DMS79 (cell line): Measurements from ENCODE around the gene DEFB127.
"Not testable (repeated sequence)": the region's sequence is repeated elsewhere in the genome, so short reads cannot be mapped to it uniquely, and the experiment has no call there.

Experiments used
- DNase-seq: peaks from one replicate; lab custom pipeline; 2025; lab: John Stamatoyannopoulos, UW

The DEFB127 gene

DNA sequence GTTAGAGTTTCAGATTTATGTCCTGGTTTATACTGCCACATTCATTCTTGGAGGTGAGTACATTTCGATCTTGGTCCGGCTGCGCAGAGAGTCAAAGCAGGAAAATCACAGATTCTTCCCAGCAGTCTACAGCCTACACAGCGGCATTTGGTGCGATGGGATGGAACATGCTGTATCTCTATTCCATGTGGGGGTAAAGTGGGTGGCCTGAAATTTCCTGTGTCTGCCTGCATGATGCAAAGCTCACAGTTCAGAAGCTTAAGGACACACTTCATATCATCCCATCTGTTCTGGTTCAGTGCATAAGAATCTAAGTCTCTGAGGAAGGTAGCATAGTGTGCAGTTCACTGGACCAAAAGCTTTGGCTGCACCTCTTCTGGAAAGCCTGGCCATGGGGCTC lies at the start of gene DEFB127:
Gene DEFB127, plus strand, starts transcription at position 301 of the 400 bp plus-strand sequence. Its CDS starts 91 bp downstream, at position 392.
- no peak for DNase-seq

DNA sequence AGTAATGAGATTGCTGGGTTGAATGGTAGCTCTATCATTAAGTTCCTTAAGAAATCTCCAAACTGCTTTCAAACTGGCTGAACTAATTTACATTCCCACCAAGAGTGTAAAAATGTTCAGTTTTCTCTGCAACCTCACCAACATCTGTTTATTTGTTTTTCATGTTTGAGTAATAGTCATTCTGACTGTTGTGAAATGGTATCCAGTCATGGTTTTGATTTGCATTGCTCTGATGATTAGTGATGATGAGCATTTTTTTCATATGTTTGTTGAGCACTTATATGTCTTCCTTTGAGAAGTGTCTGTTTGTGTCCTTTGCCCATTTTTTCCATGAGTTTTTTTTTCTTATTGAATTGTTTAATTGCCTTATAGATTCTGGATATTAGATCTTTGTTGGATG lies 44.9 kb upstream of the DEFB127 start:
- no peak for DNase-seq

- no peak for DNase-seq
Observed at GRCh38 chr20:117518-117917, 39.7 kb upstream of the DEFB127 start.

DNA sequence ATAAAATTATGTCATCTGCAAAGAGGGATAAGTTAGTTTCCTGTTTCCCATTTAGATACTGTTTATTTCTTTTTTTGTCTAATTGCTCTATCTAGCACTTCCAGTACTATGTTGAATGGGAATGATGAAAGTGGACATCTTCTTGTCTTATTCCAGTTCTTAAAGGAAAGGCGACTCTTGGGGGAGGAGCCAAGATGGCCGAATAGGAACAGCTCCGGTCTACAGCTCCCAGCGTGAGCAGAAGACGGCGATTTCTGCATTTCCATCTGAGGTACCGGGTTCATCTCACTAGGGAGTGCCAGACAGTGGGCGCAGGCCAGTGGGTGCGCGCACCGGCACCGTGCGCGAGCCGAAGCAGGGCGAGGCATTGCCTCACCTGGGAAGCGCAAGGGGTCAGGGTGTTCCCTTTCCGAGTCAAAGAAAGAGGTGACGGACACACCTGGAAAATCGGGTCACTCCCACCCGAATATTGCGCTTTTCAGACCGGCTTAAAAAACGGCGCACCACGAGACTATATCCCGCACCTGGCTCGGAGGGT lies 27.4 kb upstream of the DEFB127 start:
- DNase-seq, result not testable (repeated sequence)

DNA sequence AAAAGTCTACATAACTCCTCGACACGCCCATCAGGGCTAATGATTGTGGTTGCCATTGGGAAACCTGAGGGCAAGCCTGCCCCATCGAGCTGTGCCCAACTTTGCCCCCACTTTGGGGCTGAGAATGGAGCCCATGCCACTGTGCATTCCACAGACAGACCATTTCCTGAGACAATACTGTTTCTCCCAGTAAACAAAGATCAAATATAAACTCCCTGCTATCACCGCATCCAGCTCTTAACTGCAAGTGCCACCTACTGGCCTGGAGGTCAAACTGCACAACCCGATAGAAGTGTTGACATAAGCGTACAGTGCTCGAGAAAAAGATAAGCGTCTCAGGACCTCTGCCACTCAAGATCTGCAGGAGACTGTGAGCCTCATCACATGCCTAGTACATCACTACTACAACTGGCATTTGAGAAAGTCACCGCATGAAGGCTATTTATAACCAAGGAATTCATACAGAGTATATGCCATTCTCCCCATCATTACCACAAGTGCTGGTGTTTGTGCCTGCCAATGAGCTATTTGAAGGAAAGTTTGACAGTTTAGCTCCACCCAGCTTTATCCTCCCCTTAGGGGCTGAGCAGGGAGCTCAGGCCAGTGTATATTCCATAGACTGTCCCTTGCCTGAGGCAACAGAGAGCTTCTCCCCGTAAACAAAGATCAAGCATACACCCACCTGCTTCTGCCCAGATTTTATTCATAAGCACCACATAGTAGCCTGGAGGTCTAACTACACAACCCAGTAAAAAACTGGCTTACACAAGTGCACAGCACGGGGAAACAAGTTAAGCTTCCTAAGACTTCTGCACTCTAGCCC lies 19.4 kb upstream of the DEFB127 start:
- no peak for DNase-seq

DNA sequence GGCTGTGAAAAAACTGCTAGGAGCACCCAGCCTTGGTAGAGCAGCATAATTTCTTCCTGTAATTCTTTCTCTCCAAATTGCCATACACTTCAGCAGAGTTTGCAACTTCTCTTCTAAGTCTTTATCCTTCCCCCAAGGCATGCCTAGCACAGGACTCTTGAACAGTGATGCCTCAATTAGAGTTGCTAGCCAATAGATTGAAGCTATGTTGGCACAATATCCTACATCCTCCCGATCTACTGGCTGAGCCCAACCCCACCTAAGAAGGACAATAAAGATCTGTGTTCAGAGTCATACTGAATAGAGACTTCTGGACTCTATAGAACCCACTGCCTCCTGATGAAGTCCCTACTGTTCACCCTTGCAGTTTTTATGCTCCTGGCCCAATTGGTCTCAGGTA lies 15.0 kb upstream of the DEFB127 start, which contains the start of gene DEFB126:
Gene DEFB126, plus strand, starts transcription at position 301 of the 400 bp plus-strand sequence. Its CDS starts 39 bp downstream, at position 340.
- no peak for DNase-seq

DNA sequence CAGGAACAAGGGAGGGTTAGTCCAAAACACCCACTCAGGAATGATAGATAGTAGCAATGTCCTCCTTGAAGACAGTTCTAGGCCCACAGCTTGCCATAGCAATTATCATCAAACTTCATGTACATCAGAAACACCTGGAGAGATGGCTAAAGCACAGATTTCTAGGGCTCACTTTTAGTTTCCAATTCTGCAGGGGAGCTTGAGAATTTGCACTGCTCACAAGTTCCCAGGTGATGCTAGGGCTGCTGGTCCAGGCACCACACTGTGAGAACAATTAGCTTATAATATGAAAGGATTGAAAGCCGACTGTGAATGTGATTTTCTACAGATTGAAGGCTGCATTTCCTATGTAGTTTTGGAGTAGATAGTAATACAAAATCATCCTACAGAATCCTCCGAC lies 11.4 kb upstream of the DEFB127 start:
- no peak for DNase-seq

DNA sequence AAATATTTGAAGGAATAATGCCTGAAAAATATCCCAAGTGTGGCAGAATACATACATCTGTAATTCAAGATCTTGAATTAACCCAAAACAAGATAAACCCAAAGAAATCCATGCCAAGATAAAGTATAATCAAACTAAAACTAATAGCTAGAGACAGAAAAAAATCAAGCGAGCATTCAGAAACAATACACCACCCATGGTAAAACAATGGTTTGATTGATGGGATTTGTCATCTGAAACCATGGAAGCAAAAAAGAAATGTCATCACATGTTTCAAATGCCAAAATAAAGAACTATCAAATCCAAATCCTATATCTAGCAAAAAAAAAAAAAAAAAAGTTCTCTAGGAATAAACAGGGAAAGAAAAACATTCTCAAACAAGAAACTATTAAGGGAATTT lies 5.1 kb upstream of the DEFB127 start:
- no peak for DNase-seq

DNA sequence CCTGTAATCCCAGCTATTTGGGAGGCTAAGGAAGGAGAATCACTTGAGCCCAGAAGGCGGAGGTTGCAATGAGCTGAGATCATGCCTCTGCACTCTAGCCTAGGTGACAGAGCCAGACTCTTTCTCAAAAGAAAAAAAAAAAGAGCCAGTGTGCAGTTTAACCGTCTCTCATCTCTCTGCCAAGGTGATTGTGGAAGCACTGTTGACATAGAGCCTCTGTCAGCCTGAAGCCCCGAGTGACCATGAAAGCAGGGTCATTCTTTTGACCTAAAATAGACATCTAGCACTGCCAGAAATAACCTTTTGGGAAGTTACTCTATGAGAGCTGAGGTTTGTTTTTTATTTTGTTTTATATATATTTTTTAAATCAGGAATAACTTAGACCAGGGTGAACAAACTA lies 7.4 kb downstream of the DEFB127 start:
- DNase-seq, result no peak

DNA sequence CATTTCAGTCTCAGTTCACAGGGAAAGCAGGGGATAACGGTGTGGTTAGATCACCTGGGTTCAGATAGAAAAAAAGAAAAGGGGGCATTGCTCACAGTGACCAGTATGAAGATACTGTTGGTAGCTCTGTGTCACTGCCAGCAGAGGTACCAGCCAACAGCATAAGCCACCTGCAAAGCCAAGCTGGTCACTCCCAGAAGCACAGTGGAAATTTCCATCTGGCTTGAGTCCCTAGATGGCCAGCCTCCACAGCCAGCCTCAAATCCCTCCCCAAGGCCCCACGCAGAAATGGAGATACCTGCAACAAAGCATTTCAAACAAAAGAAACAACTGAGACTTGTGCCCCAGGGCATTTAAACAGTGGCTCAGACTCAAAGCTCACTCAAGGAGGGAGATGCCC lies 11.6 kb downstream of the DEFB127 start:
- DNase-seq, result no peak

- DNase-seq, result no peak
Observed at GRCh38 chr20:184288-184687, 27.0 kb downstream of the DEFB127 start.

DNA sequence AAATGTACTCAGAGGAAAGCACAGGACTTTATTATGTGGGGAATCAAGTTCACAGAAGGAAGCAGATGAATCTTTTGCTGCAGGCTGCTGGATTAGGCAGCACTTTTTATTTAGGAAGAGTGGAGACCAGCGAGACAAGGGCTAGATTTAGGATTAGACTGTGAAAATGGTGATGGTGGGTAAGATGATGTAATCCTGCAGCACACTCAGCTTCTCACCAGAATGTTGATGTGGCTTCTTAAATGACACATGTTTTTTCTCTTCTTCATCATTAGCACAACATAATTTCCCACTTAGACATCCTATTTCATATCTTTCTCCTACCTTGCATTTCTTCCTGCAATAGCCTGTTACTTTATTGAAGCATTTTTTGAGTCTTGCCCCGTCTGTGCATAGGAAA lies 30.5 kb downstream of the DEFB127 start:
- DNase-seq, result no peak

DNA sequence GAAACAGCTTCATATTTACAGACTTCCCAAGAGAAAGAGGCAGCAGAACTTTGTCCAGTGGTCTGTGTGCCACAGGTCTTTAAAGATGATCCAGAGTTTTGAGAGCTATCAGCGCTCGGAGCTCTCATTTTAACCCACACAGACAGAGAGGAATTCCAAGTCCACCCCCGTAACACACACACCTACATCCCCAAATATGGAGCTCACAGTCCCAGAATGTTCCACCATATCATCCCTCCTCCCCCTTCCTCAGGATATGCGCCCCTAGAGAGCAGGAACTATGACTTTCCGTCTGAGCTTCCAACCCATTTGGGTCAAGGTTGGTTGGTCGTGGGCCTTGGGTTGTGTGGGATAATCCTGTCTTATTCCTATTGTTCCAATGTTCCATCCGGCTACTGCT lies 32.4 kb downstream of the DEFB127 start, which contains the start of gene DEFB128:
Gene DEFB128, minus strand, starts transcription at position 101 of the 400 bp plus-strand sequence. Its CDS starts 88 bp downstream, at position 13.
- DNase-seq, result no peak

- DNase-seq, result no peak
Observed at GRCh38 chr20:198225-198624, 41.0 kb downstream of the DEFB127 start.

- DNase-seq, result no peak
Observed at GRCh38 chr20:199996-200395, 42.7 kb downstream of the DEFB127 start.

DNA sequence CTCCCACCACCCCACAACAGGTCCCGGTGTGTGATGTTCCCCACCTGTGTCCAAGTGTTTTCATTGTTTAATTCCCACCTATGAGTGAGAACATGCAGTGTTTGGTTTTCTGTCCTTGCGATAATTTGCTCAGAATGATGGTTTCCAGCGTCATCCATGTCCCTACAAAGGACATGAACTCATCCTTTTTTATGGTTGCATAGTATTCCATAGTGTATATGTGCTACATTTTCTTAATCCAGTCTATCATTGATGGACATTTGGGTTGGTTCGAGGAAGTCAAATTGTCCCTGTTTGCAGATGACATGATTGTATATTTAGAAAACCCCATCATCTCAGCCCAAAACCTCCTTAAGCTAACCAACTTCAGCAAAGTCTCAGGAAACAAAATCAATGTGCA lies 46.4 kb downstream of the DEFB127 start:
- DNase-seq, result not testable (repeated sequence)
